Activated naive CD8-positive, alpha-beta T cell (primary cell): ENCODE results near the gene PXN.
A peak's percentile ranks its signal among the peaks of the same experiment; 100 is the strongest.
"Not testable (repeated sequence)": the region's sequence is repeated elsewhere in the genome, so short reads cannot be mapped to it uniquely, and the experiment has no call there.

ENCODE experiments used
- H3K27ac Mint-ChIP-seq: one replicate; pipeline ENCODE4 v1.8.0; 2021; ENCODE audit warnings: mixed read lengths
- H3K27me3 Mint-ChIP-seq: one replicate; pipeline ENCODE4 v1.8.0; 2021; ENCODE audit warnings: mixed read lengths
- H3K36me3 Mint-ChIP-seq: one replicate; pipeline ENCODE4 v1.8.0; 2021; ENCODE audit warnings: mixed read lengths
- H3K4me1 Mint-ChIP-seq: one replicate; pipeline ENCODE4 v1.8.0; 2021; ENCODE audit warnings: low read depth, mixed read lengths
- H3K4me3 Mint-ChIP-seq: one replicate; pipeline ENCODE4 v1.8.0; 2021; ENCODE audit warnings: mild to moderate bottlenecking, mixed read lengths
- H3K9me3 Mint-ChIP-seq: one replicate; pipeline ENCODE4 v1.8.0; 2021; ENCODE audit warnings: low read depth, mixed read lengths

PXN gene

GRCh38 chr12:120197542-120197887 is 68.0 kb downstream of the PXN start:
- H3K27ac Mint-ChIP-seq: peak overlapping the region; percentile 99
- H3K27me3 Mint-ChIP-seq: no peaks in the 10 kb centered on the region
- no peaks in the 10 kb centered on the region for H3K9me3 Mint-ChIP-seq
- peaks cover 48% of the 10 kb centered on the region for H3K4me1 Mint-ChIP-seq
- peaks cover 23% of the 10 kb centered on the region for H3K36me3 Mint-ChIP-seq
- peak overlapping the region; percentile 99 for H3K4me3 Mint-ChIP-seq

- H3K36me3 Mint-ChIP-seq: peaks cover 23% of the 10 kb centered on the region
- peak overlapping the region; percentile 99 for H3K27ac Mint-ChIP-seq
- H3K4me1 Mint-ChIP-seq: peaks cover 48% of the 10 kb centered on the region
- not testable (repeated sequence) for H3K27me3 Mint-ChIP-seq, H3K9me3 Mint-ChIP-seq
- H3K4me3 Mint-ChIP-seq: peak overlapping the region; percentile 99
Measured at GRCh38 chr12:120196817-120197541, 68.6 kb downstream of the PXN start.

GRCh38 chr12:120196363-120196762 is 69.2 kb downstream of the PXN start:
- no peaks in the 10 kb centered on the region for H3K27me3 Mint-ChIP-seq
- peaks cover 23% of the 10 kb centered on the region for H3K36me3 Mint-ChIP-seq
- H3K4me1 Mint-ChIP-seq: peaks cover 52% of the 10 kb centered on the region
- H3K9me3 Mint-ChIP-seq: no peaks in the 10 kb centered on the region
- peak overlapping the region; percentile 73 for H3K27ac Mint-ChIP-seq
- peak overlapping the region; percentile 99 for H3K4me3 Mint-ChIP-seq

GRCh38 chr12:120194534-120195395 is 70.8 kb downstream of the PXN start, which contains the start of gene GCN1:
Gene GCN1 (minus strand): TSS chr12:120194715. CDS start chr12:120194697, 18 bp downstream.
- Mint-ChIP-seq H3K27me3 (no peaks in the 10 kb centered on the region), H3K27ac (peak within 1 kb of the TSS; percentile 96), H3K9me3 (no peaks in the 10 kb centered on the region), H3K4me1 (peaks cover 57% of the 10 kb centered on the region), H3K4me3 (peak within 1 kb of the TSS; percentile 99), H3K36me3 (peaks cover 17% of the 10 kb centered on the region)

- no peaks in the 10 kb centered on the region for H3K27me3 Mint-ChIP-seq
- peak overlapping the region; percentile 96 for H3K4me3 Mint-ChIP-seq
- peaks cover 13% of the 10 kb centered on the region for H3K36me3 Mint-ChIP-seq
- H3K4me1 Mint-ChIP-seq: peaks cover 53% of the 10 kb centered on the region
- peak overlapping the region; percentile 95 for H3K27ac Mint-ChIP-seq
- H3K9me3 Mint-ChIP-seq: no peaks in the 10 kb centered on the region
Measured at GRCh38 chr12:120194226-120194533, 71.3 kb downstream of the PXN start.

GRCh38 chr12:120193286-120193685 is 72.2 kb downstream of the PXN start:
- not testable (repeated sequence) for H3K36me3 Mint-ChIP-seq, H3K27me3 Mint-ChIP-seq, H3K27ac Mint-ChIP-seq, H3K9me3 Mint-ChIP-seq
- Mint-ChIP-seq H3K4me1 (peaks cover 46% of the 10 kb centered on the region), H3K4me3 (peak overlapping the region; percentile 96)

- peaks cover 3% of the 10 kb centered on the region for H3K36me3 Mint-ChIP-seq
- no peaks in the 10 kb centered on the region for H3K9me3 Mint-ChIP-seq
- no peak overlapping the region for H3K4me3 Mint-ChIP-seq
- no peaks in the 10 kb centered on the region for H3K27me3 Mint-ChIP-seq
- H3K4me1 Mint-ChIP-seq: peaks cover 37% of the 10 kb centered on the region
- no peak overlapping the region for H3K27ac Mint-ChIP-seq
Measured at GRCh38 chr12:120190985-120191480, 74.5 kb downstream of the PXN start.

GRCh38 chr12:120190386-120190785 is 75.1 kb downstream of the PXN start:
- Mint-ChIP-seq H3K36me3 (peaks cover 3% of the 10 kb centered on the region), H3K4me1 (peaks cover 33% of the 10 kb centered on the region), H3K27ac (no peak overlapping the region), H3K4me3 (no peak overlapping the region), H3K9me3 (no peaks in the 10 kb centered on the region), H3K27me3 (no peaks in the 10 kb centered on the region)

GRCh38 chr12:120186654-120187053 is 78.9 kb downstream of the PXN start:
- H3K9me3 Mint-ChIP-seq: no peaks in the 10 kb centered on the region
- H3K4me3 Mint-ChIP-seq: no peak overlapping the region
- no peak overlapping the region for H3K27ac Mint-ChIP-seq
- peaks cover 22% of the 10 kb centered on the region for H3K4me1 Mint-ChIP-seq
- peaks cover 7% of the 10 kb centered on the region for H3K36me3 Mint-ChIP-seq
- no peaks in the 10 kb centered on the region for H3K27me3 Mint-ChIP-seq

- H3K4me1 Mint-ChIP-seq: peaks cover 13% of the 10 kb centered on the region
- H3K9me3 Mint-ChIP-seq: no peaks in the 10 kb centered on the region
- H3K27me3 Mint-ChIP-seq: no peaks in the 10 kb centered on the region
- H3K36me3 Mint-ChIP-seq: peaks cover 8% of the 10 kb centered on the region
- no peak overlapping the region for H3K27ac Mint-ChIP-seq
- H3K4me3 Mint-ChIP-seq: no peak overlapping the region
Measured at GRCh38 chr12:120183211-120183631, 82.3 kb downstream of the PXN start.

GRCh38 chr12:120181991-120182631 is 83.4 kb downstream of the PXN start:
- no peak overlapping the region for H3K4me3 Mint-ChIP-seq
- no peaks in the 10 kb centered on the region for H3K27me3 Mint-ChIP-seq
- H3K27ac Mint-ChIP-seq: no peak overlapping the region
- H3K36me3 Mint-ChIP-seq: peaks cover 11% of the 10 kb centered on the region
- peaks cover 13% of the 10 kb centered on the region for H3K4me1 Mint-ChIP-seq
- no peaks in the 10 kb centered on the region for H3K9me3 Mint-ChIP-seq

GRCh38 chr12:120180975-120181374 is 84.6 kb downstream of the PXN start:
- H3K9me3 Mint-ChIP-seq: no peaks in the 10 kb centered on the region
- H3K27me3 Mint-ChIP-seq: no peaks in the 10 kb centered on the region
- H3K4me3 Mint-ChIP-seq: no peak overlapping the region
- H3K27ac Mint-ChIP-seq: no peak overlapping the region
- H3K4me1 Mint-ChIP-seq: peaks cover 6% of the 10 kb centered on the region
- peaks cover 10% of the 10 kb centered on the region for H3K36me3 Mint-ChIP-seq

GRCh38 chr12:120175537-120175936 is 90.0 kb downstream of the PXN start:
- Mint-ChIP-seq H3K27ac (no peak overlapping the region), H3K4me3 (no peak overlapping the region)

GRCh38 chr12:120175062-120175461 is 90.5 kb downstream of the PXN start:
- Mint-ChIP-seq H3K27ac (no peak overlapping the region), H3K4me1 (no peaks in the 10 kb centered on the region), H3K9me3 (no peaks in the 10 kb centered on the region), H3K4me3 (no peak overlapping the region), H3K27me3 (no peaks in the 10 kb centered on the region), H3K36me3 (peaks cover 8% of the 10 kb centered on the region)

More at GRCh38 chr12:120175537-120175936, 90.0 kb downstream of the PXN start:
- Mint-ChIP-seq H3K27me3 (no peaks in the 10 kb centered on the region), H3K4me1 (no peaks in the 10 kb centered on the region), H3K36me3 (peaks cover 8% of the 10 kb centered on the region), H3K9me3 (no peaks in the 10 kb centered on the region)

GRCh38 chr12:120172053-120172452 is 93.5 kb downstream of the PXN start:
- Mint-ChIP-seq H3K27ac (no peak overlapping the region), H3K4me3 (no peak overlapping the region), H3K4me1 (no peaks in the 10 kb centered on the region), H3K27me3 (no peaks in the 10 kb centered on the region), H3K9me3 (no peaks in the 10 kb centered on the region), H3K36me3 (peaks cover 7% of the 10 kb centered on the region)
